Stimulated activated CD4-positive, alpha-beta T cell treated with anti-CD3 and anti-CD28 coated beads, Interleukin-4, amount 100 ng/mL, for 48 hours (primary cell): Measurements from ENCODE around the gene ACAD9.
"Not testable (repeated sequence)": the region's sequence is repeated elsewhere in the genome, so short reads cannot be mapped to it uniquely, and the experiment has no call there.

Source experiments
- DNase-seq, 2 donors: peaks; one replicate each; pipeline ENCODE4 v3.0.0-alpha.2; 2020; ENCODE audit warnings: low read depth in 2 of 2

ACAD9 gene

DNA sequence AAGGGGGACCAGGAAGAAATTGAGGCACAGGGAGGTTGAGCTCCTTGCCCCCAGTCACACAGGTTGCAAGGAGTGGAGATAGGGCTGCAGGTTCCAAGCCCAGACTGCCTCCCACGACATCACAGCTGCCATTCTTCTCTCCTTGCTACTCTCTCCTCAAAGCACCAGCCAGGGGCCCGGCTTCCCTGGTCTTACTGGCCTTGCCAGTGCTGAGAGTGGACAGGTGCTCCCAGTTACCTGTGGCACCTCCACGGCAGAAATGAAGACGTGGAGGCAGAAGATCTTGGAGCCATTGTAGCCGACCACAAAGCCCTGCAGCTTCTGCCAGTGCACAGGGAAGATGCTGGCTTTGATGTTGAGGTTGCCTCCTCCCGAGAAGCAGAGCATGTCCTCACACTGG lies 17.9 kb upstream of the ACAD9 start:
- DNase-seq: no peak

DNA sequence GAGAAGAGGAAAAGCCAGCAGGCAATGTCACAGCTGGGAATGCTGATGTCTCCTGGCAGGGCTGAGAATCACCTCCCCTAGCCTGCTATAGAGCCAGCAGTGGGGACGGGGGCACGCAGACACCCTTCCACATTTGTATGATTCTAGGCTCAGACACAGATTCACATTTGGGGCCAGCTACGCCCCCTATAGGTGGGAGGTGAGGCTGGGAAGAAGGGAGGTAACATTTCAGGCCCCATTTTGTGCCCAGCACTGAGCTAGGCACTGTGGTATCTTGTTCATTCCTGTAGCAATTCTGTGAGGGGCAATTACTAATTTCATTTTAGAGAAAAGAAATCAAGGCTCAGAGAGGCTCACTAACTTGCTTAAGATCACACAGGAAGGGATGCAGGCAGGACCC lies 15.9 kb upstream of the ACAD9 start:
- DNase-seq: peak in 1 of 2 donors; percentile 28

DNA sequence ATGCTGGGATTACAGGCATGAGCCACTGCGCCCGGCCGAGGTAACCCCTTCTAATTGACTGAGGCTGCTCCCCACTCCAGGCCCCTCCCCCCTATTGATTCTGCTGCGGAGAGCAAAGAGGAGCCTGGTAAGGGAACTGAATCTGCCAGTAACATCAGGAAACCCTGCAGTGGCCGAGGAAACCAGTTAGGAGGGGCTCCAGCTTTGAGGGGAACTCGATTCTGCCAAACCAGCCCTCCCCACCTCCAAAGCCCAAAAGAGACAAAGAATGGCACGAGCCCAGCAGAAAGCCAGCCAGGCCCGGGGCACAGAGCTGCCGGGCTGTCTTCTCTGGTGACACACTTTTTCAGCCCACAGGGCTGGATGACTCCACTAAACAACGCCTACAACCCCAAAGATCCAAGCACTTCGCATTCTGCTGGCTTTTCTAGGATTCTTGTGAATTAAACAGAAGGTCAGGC lies 15.0 kb upstream of the ACAD9 start:
- no peak for DNase-seq

- not testable (repeated sequence) for DNase-seq
Observed at GRCh38 chr3:128864849-128865804, 14.3 kb upstream of the ACAD9 start.

GRCh38 chr3:128867200-128868125 lies 12.0 kb upstream of the ACAD9 start:
- no peak for DNase-seq

- DNase-seq: no peak
Observed at GRCh38 chr3:128870347-128870746, 9.1 kb upstream of the ACAD9 start.

- no peak for DNase-seq
Observed at GRCh38 chr3:128872282-128872681, 7.1 kb upstream of the ACAD9 start.

GRCh38 chr3:128872744-128873143 lies 6.7 kb upstream of the ACAD9 start:
- DNase-seq: no peak

GRCh38 chr3:128873244-128874022 lies 6.0 kb upstream of the ACAD9 start:
- DNase-seq: no peak

- DNase-seq: no peak
Observed at GRCh38 chr3:128874481-128875180, 4.8 kb upstream of the ACAD9 start.

- DNase-seq: peak; percentile 47 to 56
Observed at GRCh38 chr3:128875556-128876120, 3.8 kb upstream of the ACAD9 start.

DNA sequence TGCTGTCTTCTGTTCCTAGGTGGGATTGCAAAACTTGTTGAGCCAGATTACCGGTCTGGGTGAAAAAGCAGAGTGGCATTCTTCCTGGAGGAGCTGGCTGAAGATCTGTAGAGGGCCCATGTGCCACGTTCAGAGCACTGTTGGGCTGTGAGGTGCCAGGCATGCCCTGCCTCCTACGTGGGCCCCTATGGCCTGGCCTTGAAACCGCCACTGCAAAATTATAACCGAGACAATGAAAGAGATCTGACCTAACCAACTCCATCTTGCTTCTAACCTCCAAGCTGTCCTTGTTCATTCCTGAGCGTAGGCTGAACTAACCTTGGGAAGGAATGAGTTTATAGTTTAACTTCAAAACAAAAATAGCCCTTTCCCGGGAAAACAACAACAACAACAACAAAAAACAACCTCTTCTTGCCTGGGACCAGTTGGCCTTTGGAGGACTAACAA lies 1.4 kb upstream of the ACAD9 start:
- no peak for DNase-seq

- no peak for DNase-seq
Observed at GRCh38 chr3:128878556-128879124, 780 bp upstream of the ACAD9 start.

GRCh38 chr3:128879991-128880390 lies 571 bp downstream of the ACAD9 start:
- DNase-seq: no peak

- DNase-seq: not testable (repeated sequence)
Observed at GRCh38 chr3:128880455-128880854, 1.0 kb downstream of the ACAD9 start.

DNA sequence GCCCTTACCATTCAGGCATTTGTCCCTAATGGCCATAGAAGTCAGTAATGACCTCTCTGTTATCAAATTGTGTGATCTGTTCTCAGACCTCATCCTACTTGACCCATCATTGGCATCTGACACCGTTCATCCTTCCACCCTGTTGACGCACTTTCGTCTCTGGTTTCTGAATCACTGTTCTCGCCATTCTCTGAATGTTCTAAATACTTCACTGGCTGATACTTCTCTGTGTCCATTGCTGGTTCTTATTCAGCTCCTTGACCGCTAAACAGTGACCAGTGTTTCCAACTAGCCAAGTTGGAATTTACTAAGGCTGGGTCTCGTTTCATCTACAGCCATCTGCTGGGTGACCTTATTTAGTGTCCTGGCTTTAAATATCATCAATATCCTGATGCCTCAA lies 2.2 kb downstream of the ACAD9 start:
- no peak for DNase-seq

- no peak for DNase-seq
Observed at GRCh38 chr3:128882719-128883118, 3.3 kb downstream of the ACAD9 start.

- DNase-seq: no peak
Observed at GRCh38 chr3:128884992-128885391, 5.6 kb downstream of the ACAD9 start.

- no peak for DNase-seq
Observed at GRCh38 chr3:128889139-128889894, 9.9 kb downstream of the ACAD9 start.
